ENCODE results near the gene FMNL1.
A peak's percentile ranks its signal among the peaks of the same experiment; 100 is the strongest.

DNA sequence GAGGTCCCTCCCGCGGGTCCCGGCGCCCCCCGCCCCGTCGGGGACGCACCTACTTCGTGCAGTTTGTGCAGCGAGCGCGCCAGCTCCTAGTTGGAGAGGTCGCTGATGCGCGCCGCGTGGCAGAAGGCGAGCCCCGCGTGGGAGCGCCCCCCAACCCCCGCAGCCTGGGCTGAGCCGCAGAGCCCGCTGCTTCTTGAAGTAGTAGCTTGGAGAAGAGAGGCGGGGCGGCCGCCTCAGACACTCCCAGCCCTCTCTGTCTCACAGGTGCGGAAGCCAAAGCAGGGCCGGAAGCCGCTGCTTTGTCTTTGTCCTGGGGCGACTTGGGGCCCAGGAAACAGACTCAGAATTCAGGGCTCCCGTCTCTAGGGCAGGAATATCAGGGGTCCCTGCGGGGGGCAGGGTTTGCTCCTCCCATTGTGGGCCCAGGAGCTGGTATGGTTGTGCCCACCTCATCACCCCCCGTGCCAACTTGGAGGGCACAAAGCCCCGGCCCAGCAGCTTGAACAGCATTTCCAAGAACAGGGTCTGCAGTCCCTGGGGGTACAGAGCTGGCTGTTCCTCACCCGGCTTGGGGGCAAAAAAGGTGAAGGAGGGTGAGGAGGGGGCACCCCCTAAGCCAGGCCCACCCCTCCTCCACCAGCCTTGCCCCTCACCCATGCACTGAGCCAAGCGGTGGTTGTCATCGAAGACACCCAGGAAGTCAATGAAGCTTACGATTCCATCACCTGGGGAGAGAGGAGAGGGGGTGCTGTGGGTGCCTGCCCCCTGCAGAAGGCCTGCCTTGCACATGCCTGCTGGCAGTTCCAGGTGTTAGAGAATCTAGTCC, 26.7 kb downstream of the FMNL1 start:
- TF ChIP-seq, protein P1, sequence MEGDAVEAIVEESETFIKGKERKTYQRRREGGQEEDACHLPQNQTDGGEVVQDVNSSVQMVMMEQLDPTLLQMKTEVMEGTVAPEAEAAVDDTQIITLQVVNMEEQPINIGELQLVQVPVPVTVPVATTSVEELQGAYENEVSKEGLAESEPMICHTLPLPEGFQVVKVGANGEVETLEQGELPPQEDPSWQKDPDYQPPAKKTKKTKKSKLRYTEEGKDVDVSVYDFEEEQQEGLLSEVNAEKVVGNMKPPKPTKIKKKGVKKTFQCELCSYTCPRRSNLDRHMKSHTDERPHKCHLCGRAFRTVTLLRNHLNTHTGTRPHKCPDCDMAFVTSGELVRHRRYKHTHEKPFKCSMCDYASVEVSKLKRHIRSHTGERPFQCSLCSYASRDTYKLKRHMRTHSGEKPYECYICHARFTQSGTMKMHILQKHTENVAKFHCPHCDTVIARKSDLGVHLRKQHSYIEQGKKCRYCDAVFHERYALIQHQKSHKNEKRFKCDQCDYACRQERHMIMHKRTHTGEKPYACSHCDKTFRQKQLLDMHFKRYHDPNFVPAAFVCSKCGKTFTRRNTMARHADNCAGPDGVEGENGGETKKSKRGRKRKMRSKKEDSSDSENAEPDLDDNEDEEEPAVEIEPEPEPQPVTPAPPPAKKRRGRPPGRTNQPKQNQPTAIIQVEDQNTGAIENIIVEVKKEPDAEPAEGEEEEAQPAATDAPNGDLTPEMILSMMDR (IDR thresholded peaks at IDR 0.05) = no peak
- TF ChIP-seq POLR2A (IDR thresholded peaks at IDR 0.05) = peak in 1 of 2 donors; percentile 2
